K562 (cell line): ENCODE data around the gene EVA1A.

Source experiments
- CBFA2T3 ChIP-seq: fragments of 450-650 bp; IDR thresholded peaks from 2 replicates; pipeline ENCODE4 v1.6.1; 2017
- MAFF ChIP-seq: IDR thresholded peaks from 2 replicates; pipeline ENCODE4 v1.6.1; 2012; ENCODE audit warnings: low read length, improper control_type of control experiment
- MAX ChIP-seq: sonication (generic); formaldehyde crosslinking; IDR thresholded peaks from 2 replicates; pipeline ENCODE4 v1.9.0; 2022; ENCODE audit warnings: mild to moderate bottlenecking, missing genetic modification reagents
- MLX ChIP-seq, 2 experiments: fragments of 450-650 bp in 1 of 2; sonication (generic) in 1 of 2; formaldehyde crosslinking; conservative IDR thresholded peaks; 2 replicates each; pipeline versions ENCODE4 v1.4.0 to v1.8.1; 2020 to 2022; ENCODE audit warnings: mild to moderate bottlenecking in 1 of 2, missing genetic modification reagents in 1 of 2
- MTF1 ChIP-seq: fragments of 250-450 bp; sonication (Bioruptor Pico); IDR thresholded peaks from 2 replicates; pipeline ENCODE4 v1.9.0; 2021; ENCODE audit warnings: moderate library complexity, mild to moderate bottlenecking, inconsistent platforms, borderline replicate concordance
- POLR2AphosphoS5 ChIP-seq: IDR thresholded peaks from 2 replicates; pipeline ENCODE4 v1.6.1; 2011; ENCODE audit warnings: mild to moderate bottlenecking, low read depth, low read length, moderate library complexity; ENCODE audit not compliant: control insufficient read depth, insufficient read depth
- RAD21 ChIP-seq, 2 experiments: fragments of 250-450 bp in 1 of 2; fragments of 450-650 bp in 1 of 2; sonication (Bioruptor Pico) in 1 of 2; formaldehyde crosslinking in 1 of 2; IDR thresholded peaks in 1 of 2; conservative IDR thresholded peaks in 1 of 2; 2 replicates each; pipeline versions ENCODE4 v1.4.0 to v1.8.0; 2020 to 2022; ENCODE audit warnings: mild to moderate bottlenecking in 2 of 2, moderate library complexity in 1 of 2
- RBFOX2 ChIP-seq: fragments of 200-400 bp; formaldehyde crosslinking; IDR thresholded peaks from 2 replicates; pipeline ENCODE4 v1.6.1; 2017; ENCODE audit warnings: low read depth, mild to moderate bottlenecking, low read length, moderate library complexity
- SIN3B ChIP-seq: fragments of 450-650 bp; IDR thresholded peaks from 2 replicates; pipeline ENCODE4 v1.6.1; 2017; ENCODE audit warnings: low read depth, mild to moderate bottlenecking, moderate library complexity
- ZNF316 ChIP-seq: fragments of 450-650 bp; IDR thresholded peaks from 2 replicates; pipeline ENCODE4 v1.6.1; 2016
- TF ChIP-seq, protein P1 (sequence below), 3 experiments: IDR thresholded peaks in 2 of 3; conservative IDR thresholded peaks in 1 of 3; 2 replicates each; pipeline ENCODE4 v1.5.1; 2011 to 2012; ENCODE audit warnings: low read length in 3 of 3, mild to moderate bottlenecking in 3 of 3, control low read depth in 2 of 3, improper control_type of control experiment in 1 of 3, inconsistent platforms in 1 of 3, low read depth in 1 of 3, mixed read lengths in 1 of 3, moderate library complexity in 1 of 3; ENCODE audit not compliant: insufficient read depth in 2 of 3
- TF ChIP-seq, protein P2 (sequence below): sonication (generic); formaldehyde crosslinking; IDR thresholded peaks from 2 replicates; pipeline ENCODE4 v1.9.0; 2022; ENCODE audit warnings: mild to moderate bottlenecking, missing genetic modification reagents
- TF ChIP-seq, protein P3 (sequence below): sonication (generic); formaldehyde crosslinking; IDR thresholded peaks from 2 replicates; pipeline ENCODE4 v1.8.1; 2023; ENCODE audit warnings: mild to moderate bottlenecking, missing genetic modification reagents

DNA sequence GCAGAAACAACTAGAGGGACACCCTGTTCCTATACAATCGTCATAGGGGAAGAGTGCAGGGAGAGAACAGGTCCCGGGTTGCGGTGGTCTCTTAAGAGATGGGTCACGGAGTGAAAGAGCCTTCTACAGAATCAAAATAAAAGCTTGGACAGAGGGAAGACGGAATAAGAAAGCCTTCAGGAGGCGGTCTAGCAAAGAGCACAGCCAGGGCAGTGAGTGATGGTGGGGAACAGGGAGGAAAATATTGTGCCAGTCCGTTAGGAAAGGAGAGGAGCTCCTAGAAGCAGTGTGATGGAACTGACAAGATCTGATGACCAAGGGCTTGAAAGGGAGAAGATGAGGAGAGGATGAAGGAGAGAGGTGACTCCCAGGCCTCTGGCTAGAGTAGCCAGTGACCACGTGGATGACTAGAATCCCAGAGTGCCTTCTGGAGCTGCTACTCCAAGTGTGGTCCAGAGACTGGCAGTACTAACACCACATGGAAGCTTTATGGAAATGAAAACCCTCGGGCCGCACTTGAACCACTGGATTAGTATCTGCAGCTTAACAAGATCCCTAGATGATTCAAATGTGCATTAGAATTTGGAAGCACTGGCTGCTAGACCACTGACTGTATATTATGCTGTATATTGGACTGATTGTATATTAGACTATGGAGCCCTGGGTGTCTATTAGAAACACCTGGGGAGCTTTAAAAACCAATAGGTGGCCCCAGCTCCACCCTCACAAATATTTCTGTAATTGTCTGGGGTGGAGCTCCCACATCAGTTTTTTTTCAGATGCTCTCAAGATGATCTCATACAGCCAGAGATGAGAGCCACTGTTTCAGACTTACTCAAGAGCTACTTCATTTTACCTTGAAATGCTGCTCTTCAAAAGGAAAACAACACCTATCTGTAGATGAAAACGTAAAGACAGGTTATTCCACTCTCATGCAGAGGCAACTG, 1.1 kb upstream of the EVA1A start:
- no peak for TF ChIP-seq POLR2AphosphoS5
- no peak for TF ChIP-seq RAD21 (CRISPR knock-in tag; conservative IDR thresholded peaks at IDR 0.05 in 1 of 2, IDR thresholded peaks at IDR 0.05 in 1 of 2)
- TF ChIP-seq MAX (CRISPR knock-in tag) = no peak
- TF ChIP-seq MLX (CRISPR knock-in tag; conservative IDR thresholded peaks at IDR 0.05) = no peak
- no peak for TF ChIP-seq MAFF
- TF ChIP-seq RBFOX2 = no peak
- no peak for TF ChIP-seq ZNF316
- TF ChIP-seq, protein P1, sequence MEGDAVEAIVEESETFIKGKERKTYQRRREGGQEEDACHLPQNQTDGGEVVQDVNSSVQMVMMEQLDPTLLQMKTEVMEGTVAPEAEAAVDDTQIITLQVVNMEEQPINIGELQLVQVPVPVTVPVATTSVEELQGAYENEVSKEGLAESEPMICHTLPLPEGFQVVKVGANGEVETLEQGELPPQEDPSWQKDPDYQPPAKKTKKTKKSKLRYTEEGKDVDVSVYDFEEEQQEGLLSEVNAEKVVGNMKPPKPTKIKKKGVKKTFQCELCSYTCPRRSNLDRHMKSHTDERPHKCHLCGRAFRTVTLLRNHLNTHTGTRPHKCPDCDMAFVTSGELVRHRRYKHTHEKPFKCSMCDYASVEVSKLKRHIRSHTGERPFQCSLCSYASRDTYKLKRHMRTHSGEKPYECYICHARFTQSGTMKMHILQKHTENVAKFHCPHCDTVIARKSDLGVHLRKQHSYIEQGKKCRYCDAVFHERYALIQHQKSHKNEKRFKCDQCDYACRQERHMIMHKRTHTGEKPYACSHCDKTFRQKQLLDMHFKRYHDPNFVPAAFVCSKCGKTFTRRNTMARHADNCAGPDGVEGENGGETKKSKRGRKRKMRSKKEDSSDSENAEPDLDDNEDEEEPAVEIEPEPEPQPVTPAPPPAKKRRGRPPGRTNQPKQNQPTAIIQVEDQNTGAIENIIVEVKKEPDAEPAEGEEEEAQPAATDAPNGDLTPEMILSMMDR (IDR thresholded peaks at IDR 0.05 in 2 of 3, conservative IDR thresholded peaks at IDR 0.05 in 1 of 3; ENCODE audit: insufficient read depth in 2 of 3, low read depth in 1 of 3, low read length in 3 of 3) = no peak
- no peak for TF ChIP-seq MTF1
- TF ChIP-seq, protein P2, sequence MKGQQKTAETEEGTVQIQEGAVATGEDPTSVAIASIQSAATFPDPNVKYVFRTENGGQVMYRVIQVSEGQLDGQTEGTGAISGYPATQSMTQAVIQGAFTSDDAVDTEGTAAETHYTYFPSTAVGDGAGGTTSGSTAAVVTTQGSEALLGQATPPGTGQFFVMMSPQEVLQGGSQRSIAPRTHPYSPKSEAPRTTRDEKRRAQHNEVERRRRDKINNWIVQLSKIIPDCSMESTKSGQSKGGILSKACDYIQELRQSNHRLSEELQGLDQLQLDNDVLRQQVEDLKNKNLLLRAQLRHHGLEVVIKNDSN (CRISPR knock-in tag) = no peak
- no peak for TF ChIP-seq CBFA2T3
- no peak for TF ChIP-seq SIN3B
- TF ChIP-seq, protein P3, sequence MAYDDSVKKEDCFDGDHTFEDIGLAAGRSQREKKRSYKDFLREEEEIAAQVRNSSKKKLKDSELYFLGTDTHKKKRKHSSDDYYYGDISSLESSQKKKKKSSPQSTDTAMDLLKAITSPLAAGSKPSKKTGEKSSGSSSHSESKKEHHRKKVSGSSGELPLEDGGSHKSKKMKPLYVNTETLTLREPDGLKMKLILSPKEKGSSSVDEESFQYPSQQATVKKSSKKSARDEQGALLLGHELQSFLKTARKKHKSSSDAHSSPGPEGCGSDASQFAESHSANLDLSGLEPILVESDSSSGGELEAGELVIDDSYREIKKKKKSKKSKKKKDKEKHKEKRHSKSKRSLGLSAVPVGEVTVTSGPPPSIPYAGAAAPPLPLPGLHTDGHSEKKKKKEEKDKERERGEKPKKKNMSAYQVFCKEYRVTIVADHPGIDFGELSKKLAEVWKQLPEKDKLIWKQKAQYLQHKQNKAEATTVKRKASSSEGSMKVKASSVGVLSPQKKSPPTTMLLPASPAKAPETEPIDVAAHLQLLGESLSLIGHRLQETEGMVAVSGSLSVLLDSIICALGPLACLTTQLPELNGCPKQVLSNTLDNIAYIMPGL (CRISPR knock-in tag) = no peak
